PC-9 (cell line): ENCODE data around the gene SLC32A1.

ENCODE experiments used
- CTCF ChIP-seq: fragments of 200-600 bp; sonication (generic); conservative IDR thresholded peaks from 2 replicates; pipeline ENCODE4 v1.6.1; 2017; ENCODE audit warnings: mixed run types, antibody characterized with exemption, mild to moderate bottlenecking, moderate library complexity
- EZH2 ChIP-seq: fragments of 200-600 bp; sonication (generic); IDR thresholded peaks from 2 replicates; pipeline ENCODE4 v1.8.0; 2017; ENCODE audit warnings: antibody characterized with exemption, low read depth

- TF ChIP-seq CTCF = no peak
- TF ChIP-seq EZH2 = no peak
These were observed 31.6 kb upstream of the SLC32A1 start for GRCh38 chr20:38692436-38693411.
